WTC11 (cell line): ENCODE results near the gene SART1.

Experiments
- ATF1 ChIP-seq: sonication (generic); formaldehyde crosslinking; IDR thresholded peaks from 2 replicates; pipeline ENCODE4 v1.8.1; 2023; ENCODE audit warnings: mild to moderate bottlenecking, moderate library complexity, missing genetic modification reagents
- CREM ChIP-seq: sonication (generic); formaldehyde crosslinking; IDR thresholded peaks from 2 replicates; pipeline ENCODE4 v1.8.1; 2022; ENCODE audit warnings: mild to moderate bottlenecking, missing genetic modification reagents, moderate library complexity
- CTCF ChIP-seq: fragments of 200-600 bp; IDR thresholded peaks from 2 replicates; pipeline ENCODE4 v1.8.0; 2022; ENCODE audit warnings: antibody characterized with exemption
- GABPB1 ChIP-seq: sonication (generic); formaldehyde crosslinking; IDR thresholded peaks from 2 replicates; pipeline ENCODE4 v1.8.1; 2023; ENCODE audit warnings: mild to moderate bottlenecking, missing genetic modification reagents
- SP1 ChIP-seq: sonication (generic); formaldehyde crosslinking; conservative IDR thresholded peaks from 2 replicates; pipeline ENCODE4 v1.8.1; 2022; ENCODE audit warnings: missing genetic modification reagents
- TEAD1 ChIP-seq: sonication (generic); formaldehyde crosslinking; IDR thresholded peaks from 2 replicates; pipeline ENCODE4 v1.8.0; 2022; ENCODE audit warnings: mild to moderate bottlenecking, missing genetic modification reagents
- ZNF138 ChIP-seq: sonication (generic); formaldehyde crosslinking; conservative IDR thresholded peaks from 2 replicates; pipeline ENCODE4 v1.8.1; 2022; ENCODE audit warnings: mild to moderate bottlenecking, moderate library complexity, missing genetic modification reagents

GRCh38 chr11:65997286-65997685 is 35.8 kb downstream of the SART1 start:
- TF ChIP-seq CTCF (no peak), ZNF138 (CRISPR knock-in tag) (no peak), GABPB1 (CRISPR knock-in tag) (no peak), SP1 (CRISPR knock-in tag) (no peak), CREM (CRISPR knock-in tag) (no peak), ATF1 (no peak), TEAD1 (no peak)
